Measurements from ENCODE around the gene NTRK2. TPM values are rescaled to one million over a fixed set of nuclear protein-coding genes. Genes with fewer than 3 reads are reported as not detected.
"Not testable (repeated sequence)": the region's sequence is repeated elsewhere in the genome, so short reads cannot be mapped to it uniquely, and the experiment has no call there.

NTRK2 gene
- total RNA-seq, 2 experiments from 2014 or later, result 0.45 to 0.65 TPM

GRCh38 chr9:85046475-85046874, 376.9 kb downstream of the NTRK2 start:
- Mint-ChIP-seq H3K36me3 (no peaks in the 10 kb centered on the region), H3K27ac (no peak overlapping the region), H3K27me3 (peaks cover 2% of the 10 kb centered on the region), H3K9me3 (no peaks in the 10 kb centered on the region), H3K4me1 (ENCODE audit: low read depth) (no peaks in the 10 kb centered on the region), H3K4me3 (no peak overlapping the region)
- ChIA-PET POLR2A (no interaction called here), CTCF (no interaction called here)
- DNase-seq, result no peak
- intact Hi-C loops (cut with micrococcal nuclease), result no loop called here

- no peak for DNase-seq
- H3K27me3 Mint-ChIP-seq, result no peaks in the 10 kb centered on the region
- no peaks in the 10 kb centered on the region for H3K36me3 Mint-ChIP-seq
- no peak overlapping the region for H3K4me3 Mint-ChIP-seq
- H3K9me3 Mint-ChIP-seq, result no peaks in the 10 kb centered on the region
- POLR2A ChIA-PET, result no interaction called here
- no peak overlapping the region for H3K27ac Mint-ChIP-seq
- CTCF ChIA-PET, result no interaction called here
- H3K4me1 Mint-ChIP-seq (ENCODE audit: low read depth), result no peaks in the 10 kb centered on the region
- intact Hi-C loops (cut with micrococcal nuclease), result no loop called here
Measured at GRCh38 chr9:85053206-85053786, 383.8 kb downstream of the NTRK2 start.

- ChIA-PET POLR2A (no interaction called here), CTCF (no interaction called here)
- no peak for DNase-seq
- Mint-ChIP-seq H3K27me3 (no peaks in the 10 kb centered on the region), H3K9me3 (no peaks in the 10 kb centered on the region), H3K4me3 (no peak overlapping the region), H3K36me3 (no peaks in the 10 kb centered on the region), H3K4me1 (ENCODE audit: low read depth) (no peaks in the 10 kb centered on the region), H3K27ac (no peak overlapping the region)
- intact Hi-C loops (cut with micrococcal nuclease), result no loop called here
Measured at GRCh38 chr9:85054017-85054416, 384.5 kb downstream of the NTRK2 start.

- CTCF ChIA-PET, result no interaction called here
Measured at GRCh38 chr9:85055506-85056202, 386.1 kb downstream of the NTRK2 start.

GRCh38 chr9:85056203-85056572, 386.7 kb downstream of the NTRK2 start:
- Mint-ChIP-seq H3K27ac (no peak overlapping the region), H3K4me3 (no peak overlapping the region), H3K4me1 (ENCODE audit: low read depth) (no peaks in the 10 kb centered on the region), H3K27me3 (no peaks in the 10 kb centered on the region), H3K9me3 (no peaks in the 10 kb centered on the region), H3K36me3 (no peaks in the 10 kb centered on the region)
- ChIA-PET CTCF (no interaction called here), POLR2A (no interaction called here)
- intact Hi-C loops (cut with micrococcal nuclease), result no loop called here
- DNase-seq, result no peak

More at GRCh38 chr9:85055506-85056202, 386.1 kb downstream of the NTRK2 start:
- Mint-ChIP-seq H3K4me3 (no peak overlapping the region), H3K36me3 (no peaks in the 10 kb centered on the region), H3K27ac (no peak overlapping the region), H3K4me1 (ENCODE audit: low read depth) (no peaks in the 10 kb centered on the region), H3K27me3 (no peaks in the 10 kb centered on the region), H3K9me3 (no peaks in the 10 kb centered on the region)
- intact Hi-C loops (cut with micrococcal nuclease), result no loop called here
- POLR2A ChIA-PET, result no interaction called here
- DNase-seq, result no peak

- CTCF ChIA-PET, result no interaction called here
- Mint-ChIP-seq H3K27ac (no peak overlapping the region), H3K36me3 (no peaks in the 10 kb centered on the region), H3K4me1 (ENCODE audit: low read depth) (no peaks in the 10 kb centered on the region), H3K27me3 (no peaks in the 10 kb centered on the region), H3K4me3 (no peak overlapping the region), H3K9me3 (no peaks in the 10 kb centered on the region)
- intact Hi-C loops (cut with micrococcal nuclease), result no loop called here
- POLR2A ChIA-PET, result no interaction called here
- no peak for DNase-seq
Measured at GRCh38 chr9:85061969-85062368, 392.4 kb downstream of the NTRK2 start.

GRCh38 chr9:85062385-85063022, 393.0 kb downstream of the NTRK2 start:
- Mint-ChIP-seq H3K4me3 (no peak overlapping the region), H3K4me1 (ENCODE audit: low read depth) (no peaks in the 10 kb centered on the region), H3K9me3 (no peaks in the 10 kb centered on the region), H3K36me3 (no peaks in the 10 kb centered on the region), H3K27ac (no peak overlapping the region), H3K27me3 (no peaks in the 10 kb centered on the region)
- ChIA-PET POLR2A (no interaction called here), CTCF (no interaction called here)
- no peak for DNase-seq
- intact Hi-C loops (cut with micrococcal nuclease), result no loop called here

GRCh38 chr9:85064811-85065371, 395.4 kb downstream of the NTRK2 start:
- CTCF ChIA-PET, result no interaction called here
- H3K4me3 Mint-ChIP-seq, result no peak overlapping the region
- H3K4me1 Mint-ChIP-seq (ENCODE audit: low read depth), result no peaks in the 10 kb centered on the region

GRCh38 chr9:85067792-85068191, 398.3 kb downstream of the NTRK2 start:
- POLR2A ChIA-PET, result no interaction called here
- no peak for DNase-seq

More at GRCh38 chr9:85064811-85065371, 395.4 kb downstream of the NTRK2 start:
- Mint-ChIP-seq H3K27me3 (no peaks in the 10 kb centered on the region), H3K36me3 (no peaks in the 10 kb centered on the region), H3K9me3 (no peaks in the 10 kb centered on the region), H3K27ac (no peak overlapping the region)
- POLR2A ChIA-PET, result no interaction called here
- intact Hi-C loops (cut with micrococcal nuclease), result no loop called here
- no peak for DNase-seq

GRCh38 chr9:85069421-85069820, 399.9 kb downstream of the NTRK2 start:
- H3K4me3 Mint-ChIP-seq; H3K4me1 Mint-ChIP-seq (ENCODE audit: low read depth); intact Hi-C loops (cut with micrococcal nuclease); POLR2A ChIA-PET; CTCF ChIA-PET; H3K27ac Mint-ChIP-seq; H3K36me3 Mint-ChIP-seq; DNase-seq; H3K27me3 Mint-ChIP-seq; H3K9me3 Mint-ChIP-seq: not testable (repeated sequence)

More at GRCh38 chr9:85067792-85068191, 398.3 kb downstream of the NTRK2 start:
- Mint-ChIP-seq H3K36me3 (no peaks in the 10 kb centered on the region), H3K4me3 (no peak overlapping the region), H3K4me1 (ENCODE audit: low read depth) (no peaks in the 10 kb centered on the region), H3K27me3 (no peaks in the 10 kb centered on the region), H3K27ac (no peak overlapping the region), H3K9me3 (no peaks in the 10 kb centered on the region)
- intact Hi-C loops (cut with micrococcal nuclease), result no loop called here
- CTCF ChIA-PET, result no interaction called here
